NAMALWA (cell line): ENCODE measurements around the gene CPLX1.
A peak's percentile ranks its signal among the peaks of the same experiment; 100 is the strongest.
"Not testable (repeated sequence)": the region's sequence is repeated elsewhere in the genome, so short reads cannot be mapped to it uniquely, and the experiment has no call there.

Source experiments
- DNase-seq: peaks from one replicate; pipeline ENCODE4 v3.0.0-alpha.2; 2015; ENCODE audit warnings: low spot score

Gene CPLX1

DNA sequence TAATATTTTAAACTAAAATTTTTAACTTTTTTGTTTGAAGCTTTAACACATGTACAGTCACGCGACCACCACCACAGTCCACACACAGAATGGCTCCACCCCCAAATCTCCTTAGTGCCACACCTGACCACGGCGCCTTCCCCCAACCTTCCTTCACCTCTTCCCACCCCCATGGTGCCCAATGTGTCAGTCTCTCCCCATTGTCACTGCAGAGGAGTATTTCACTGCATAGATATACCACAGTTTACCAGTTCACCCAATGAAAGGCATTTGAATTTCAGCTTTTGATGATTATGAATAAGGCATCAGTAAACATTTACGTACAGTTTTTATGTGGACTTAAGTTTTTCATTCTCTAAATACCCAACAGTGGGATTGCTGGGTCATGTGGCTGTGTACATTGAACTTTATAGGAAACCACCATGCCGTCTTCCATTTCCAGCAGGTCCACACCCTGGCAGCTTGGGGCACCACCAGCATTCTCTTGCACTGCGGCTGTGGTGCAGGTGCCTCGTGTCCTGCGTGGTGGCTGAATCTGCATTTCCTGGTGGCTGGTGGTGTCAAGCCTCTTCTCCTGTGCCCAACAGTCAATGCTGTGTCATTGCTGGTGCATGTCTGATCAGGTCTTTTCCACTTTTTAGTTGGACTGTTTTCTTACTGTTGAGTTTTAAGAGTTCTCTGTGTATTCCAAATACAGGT is 49.0 kb downstream of the CPLX1 start:
- DNase-seq = no peak

DNA sequence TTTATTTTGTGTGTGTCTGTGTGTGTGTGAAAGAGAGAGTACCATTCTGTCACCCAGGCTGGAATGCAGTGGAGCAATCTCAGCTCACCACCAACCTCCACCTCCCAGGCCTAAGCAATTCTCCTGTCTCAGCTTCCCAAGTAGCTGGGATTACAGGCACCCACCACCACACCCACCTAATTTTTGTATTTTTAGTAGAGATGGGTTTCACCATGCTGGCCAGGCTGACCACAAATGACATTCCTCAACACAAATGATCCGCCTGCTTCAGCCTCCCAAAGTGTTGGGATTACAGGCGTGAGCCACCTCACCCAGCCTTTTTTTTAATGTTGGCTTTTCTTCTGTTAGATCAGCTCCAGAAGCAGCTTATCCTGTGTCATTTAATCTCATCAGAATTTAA is 50.4 kb downstream of the CPLX1 start:
- DNase-seq = not testable (repeated sequence)

DNA sequence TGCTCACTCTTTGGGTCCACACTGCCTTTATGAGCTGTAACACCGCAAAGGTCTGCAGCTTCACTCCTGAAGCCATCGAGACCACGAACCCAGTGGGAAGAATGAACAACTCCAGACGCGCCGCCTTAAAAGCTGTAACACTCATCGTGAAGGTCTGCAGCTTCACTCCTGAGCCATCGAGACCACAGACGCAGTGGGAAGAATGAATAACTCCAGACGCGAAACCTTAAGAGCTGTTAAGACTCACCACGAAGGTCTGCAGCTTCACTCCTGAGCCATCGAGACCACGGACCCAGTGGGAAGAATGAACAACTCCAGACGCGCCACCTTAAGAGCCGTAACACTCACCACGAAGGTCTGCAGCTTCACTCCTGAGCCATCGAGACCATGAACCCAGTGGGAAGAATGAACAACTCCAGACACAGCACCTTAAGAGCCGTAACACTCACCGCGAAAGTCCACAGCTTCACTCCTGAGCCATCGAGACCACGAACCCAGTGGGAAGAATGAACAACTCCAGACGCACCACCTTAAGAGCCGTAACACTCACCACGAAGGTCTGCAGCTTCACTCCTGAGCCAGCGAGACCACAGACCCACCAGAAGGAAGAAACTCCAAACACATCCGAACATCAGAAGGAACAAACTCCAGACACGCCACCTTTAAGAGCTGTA is 51.4 kb downstream of the CPLX1 start:
- DNase-seq = not testable (repeated sequence)

DNA sequence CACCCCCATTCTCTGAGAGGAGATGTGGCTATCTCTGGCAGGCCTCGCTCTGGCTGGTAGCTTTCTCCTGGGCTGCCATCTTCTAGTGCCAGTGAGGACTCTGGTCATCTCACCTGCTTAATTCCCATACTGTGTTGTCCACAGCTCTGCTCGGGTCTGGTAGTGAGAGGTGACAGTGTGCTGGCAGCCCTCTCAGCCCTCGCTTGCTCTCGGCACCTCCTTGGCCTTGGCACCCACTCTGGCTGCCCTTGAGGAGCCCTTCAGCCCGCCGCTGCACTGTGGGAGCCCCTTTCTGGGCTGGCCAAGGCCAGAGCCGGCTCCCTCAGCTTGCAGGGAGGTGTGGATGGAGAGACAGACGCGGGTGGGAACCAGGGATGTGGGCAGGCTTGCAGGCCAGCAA is 52.7 kb downstream of the CPLX1 start:
- DNase-seq = no peak

DNA sequence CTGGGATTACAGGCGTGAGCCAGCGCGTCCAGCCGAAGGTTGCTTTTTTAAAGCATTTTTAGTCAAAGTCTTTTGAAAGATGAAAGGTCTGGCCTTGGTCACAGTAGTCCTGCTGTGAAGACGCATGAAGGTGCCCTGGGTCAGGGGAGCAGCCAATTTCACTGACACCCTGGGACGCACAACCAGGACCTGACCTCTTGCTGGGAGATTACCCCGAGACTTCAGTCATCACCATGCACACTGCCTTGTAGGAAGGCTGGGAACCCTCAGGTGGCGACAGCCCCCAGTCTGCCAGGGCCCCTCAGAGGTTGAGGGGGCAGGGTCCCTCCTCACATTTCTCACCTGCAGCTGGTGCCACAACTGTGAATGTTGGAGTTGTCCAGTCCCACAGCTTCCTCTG is 53.2 kb downstream of the CPLX1 start:
- no peak for DNase-seq

DNA sequence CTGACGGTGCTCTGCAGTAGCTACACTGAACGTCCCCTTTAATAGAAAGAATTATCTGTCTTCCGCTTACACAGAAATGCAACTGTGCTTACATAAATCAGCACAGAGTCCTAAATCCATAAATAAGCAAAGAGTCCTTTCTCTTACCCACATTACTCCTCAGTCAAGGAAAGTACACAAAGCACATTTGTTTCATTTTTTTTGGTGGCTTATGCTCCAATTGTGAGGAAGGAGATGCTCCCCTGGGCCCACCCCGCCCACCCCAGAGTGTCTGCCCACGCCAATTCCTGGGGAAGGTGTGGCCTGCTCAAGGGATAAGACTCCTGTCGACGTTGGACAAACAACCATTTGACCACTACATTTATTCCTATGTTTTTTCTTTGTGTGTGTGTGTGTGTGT is 53.8 kb downstream of the CPLX1 start:
- DNase-seq = no peak

DNA sequence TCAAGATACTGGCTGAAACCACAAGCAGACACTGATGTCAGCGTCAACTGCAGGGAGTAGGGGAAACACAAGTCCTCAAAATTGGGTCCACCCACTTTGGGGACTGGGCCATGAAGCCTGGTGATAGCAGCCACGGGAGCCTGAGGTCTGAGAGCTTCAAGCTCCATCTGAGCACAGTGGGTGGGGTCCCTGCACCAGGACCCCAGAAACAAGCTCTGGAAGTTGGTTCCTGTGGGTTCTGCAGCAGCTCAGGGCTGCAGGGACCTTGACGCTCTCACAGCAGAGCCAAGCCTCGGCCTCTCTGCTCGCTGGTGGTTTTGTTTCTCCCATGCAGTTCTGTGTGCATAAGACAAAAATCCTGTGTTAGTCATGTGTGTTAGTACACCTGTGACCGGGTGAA is 54.5 kb downstream of the CPLX1 start:
- DNase-seq = no peak

DNA sequence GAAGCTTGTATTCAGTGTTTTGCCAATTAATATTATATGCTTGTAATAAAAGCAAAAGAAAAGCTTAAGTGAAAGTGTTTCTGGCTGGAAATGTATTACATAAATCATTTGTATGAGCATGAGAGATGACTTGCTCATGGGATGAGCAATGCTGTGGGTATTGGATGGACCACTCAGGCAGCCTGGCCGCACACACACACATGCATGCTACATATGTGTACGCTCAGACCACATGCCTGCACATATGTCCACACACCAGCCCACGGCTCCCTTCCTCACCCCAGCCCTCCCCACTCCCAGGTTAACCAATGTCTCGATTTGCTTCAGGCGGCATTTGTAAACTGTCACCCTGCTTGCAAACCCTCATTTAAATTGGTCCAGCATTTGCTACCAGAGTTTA is 55.9 kb downstream of the CPLX1 start:
- no peak for DNase-seq

DNA sequence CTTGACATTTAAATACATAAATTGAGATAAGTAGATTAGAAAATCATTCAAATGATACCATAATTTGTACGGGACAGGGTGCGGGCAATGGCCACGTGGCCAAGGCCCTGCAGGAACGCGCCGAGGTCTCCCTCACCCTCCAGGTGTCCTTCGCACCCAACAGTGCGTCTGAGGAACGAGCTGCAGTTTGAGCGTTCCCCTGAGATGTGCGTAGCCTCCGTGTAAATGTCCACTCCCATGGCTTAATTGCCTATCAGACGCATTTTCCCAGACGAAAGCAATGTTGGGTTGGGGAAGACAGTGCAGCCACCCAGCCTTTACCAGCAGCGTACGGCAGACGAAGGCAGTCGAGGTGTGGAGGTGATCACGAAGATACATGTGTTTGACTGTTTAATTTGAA is 56.4 kb downstream of the CPLX1 start:
- DNase-seq = no peak

DNA sequence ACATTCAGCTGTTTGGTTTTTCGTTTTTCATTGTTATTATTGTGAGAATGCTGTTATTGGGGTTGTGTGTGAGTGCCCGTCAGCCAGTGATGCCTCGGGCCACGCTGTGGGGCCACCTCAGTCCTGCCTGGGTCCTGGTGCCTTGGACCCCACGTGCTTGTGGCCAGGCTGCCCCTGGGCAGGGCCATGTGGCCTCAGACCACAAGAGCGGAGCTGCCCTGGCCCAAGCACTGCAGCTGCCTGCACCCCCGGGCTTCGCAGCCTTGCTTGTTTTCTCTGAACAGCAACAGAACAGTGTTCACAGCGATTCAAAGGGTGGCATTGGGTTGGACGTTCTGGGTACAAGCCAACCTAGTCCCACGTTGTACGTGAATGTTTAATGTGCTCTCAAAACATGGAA is 56.9 kb downstream of the CPLX1 start:
- no peak for DNase-seq

DNA sequence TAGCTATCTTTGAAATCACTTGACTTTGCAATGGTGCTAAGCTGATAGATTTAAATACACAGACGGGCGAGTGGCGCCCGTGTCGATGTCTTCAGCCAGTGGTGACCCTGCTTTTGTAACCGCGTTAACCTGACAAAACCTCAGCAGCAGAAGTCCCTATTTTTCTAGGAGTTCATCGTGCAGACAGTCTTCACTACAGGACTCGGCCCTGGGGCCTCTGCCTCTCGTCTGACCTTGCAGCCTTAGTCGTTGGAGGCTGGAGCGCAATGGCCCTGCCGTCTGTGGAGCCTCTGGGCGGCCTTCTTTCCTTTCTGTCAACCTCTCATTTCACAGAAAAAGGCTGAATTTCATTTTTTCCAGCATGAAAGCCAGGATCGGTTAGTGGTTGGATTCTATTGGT is 57.9 kb downstream of the CPLX1 start:
- DNase-seq = no peak

DNA sequence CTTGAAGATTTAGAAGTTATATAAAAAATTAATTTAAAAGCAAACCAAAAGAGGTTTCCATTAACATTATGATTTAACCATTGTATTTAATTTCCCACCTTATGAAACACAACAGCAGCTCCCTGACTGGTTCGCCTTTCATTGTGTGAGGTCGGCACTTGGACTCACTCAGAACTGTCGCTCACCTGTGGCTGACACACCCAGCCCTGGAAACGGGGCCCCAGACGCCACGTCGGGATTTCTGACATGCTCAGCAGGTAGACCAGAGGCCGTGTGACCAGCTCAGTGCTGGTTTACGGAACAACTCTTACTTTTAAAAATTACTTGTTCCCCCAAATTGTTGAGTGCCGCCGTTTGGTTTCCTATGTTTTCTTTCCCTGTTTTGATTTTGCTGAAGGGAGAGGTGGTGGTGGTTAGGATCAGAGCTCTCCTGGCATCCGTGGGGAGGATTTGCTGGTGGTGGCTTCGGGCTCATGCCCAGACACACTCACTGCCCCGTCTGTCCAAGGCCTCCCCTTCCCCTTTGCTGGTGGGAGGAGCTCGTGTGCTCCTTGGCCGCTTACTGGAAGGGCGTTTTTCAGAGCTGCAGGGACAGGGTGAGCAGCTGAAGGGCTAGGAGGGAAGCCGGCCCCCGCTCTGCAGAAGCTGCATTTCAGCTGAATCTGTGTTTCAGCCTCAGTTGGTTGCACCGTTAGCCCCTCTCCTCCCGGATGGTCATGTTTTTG is 59.2 kb downstream of the CPLX1 start:
- no peak for DNase-seq

DNA sequence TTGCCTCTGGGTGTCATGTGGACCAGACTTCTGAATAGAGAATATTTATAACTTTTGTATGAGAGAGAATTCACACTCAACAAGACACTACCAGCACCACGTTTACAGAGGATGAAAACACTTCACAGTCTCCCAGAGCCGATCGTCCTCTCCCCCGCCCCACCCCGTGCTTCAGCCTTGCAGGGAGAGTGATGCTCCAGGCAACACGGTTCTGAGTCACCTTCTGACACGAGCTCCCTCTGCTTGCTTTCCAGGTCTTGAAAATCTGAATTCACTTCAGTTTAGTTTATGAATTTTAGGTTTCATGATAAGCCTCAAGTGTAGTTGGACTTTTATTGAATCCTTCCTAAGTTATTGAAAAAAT is 59.8 kb downstream of the CPLX1 start:
- no peak for DNase-seq

DNA sequence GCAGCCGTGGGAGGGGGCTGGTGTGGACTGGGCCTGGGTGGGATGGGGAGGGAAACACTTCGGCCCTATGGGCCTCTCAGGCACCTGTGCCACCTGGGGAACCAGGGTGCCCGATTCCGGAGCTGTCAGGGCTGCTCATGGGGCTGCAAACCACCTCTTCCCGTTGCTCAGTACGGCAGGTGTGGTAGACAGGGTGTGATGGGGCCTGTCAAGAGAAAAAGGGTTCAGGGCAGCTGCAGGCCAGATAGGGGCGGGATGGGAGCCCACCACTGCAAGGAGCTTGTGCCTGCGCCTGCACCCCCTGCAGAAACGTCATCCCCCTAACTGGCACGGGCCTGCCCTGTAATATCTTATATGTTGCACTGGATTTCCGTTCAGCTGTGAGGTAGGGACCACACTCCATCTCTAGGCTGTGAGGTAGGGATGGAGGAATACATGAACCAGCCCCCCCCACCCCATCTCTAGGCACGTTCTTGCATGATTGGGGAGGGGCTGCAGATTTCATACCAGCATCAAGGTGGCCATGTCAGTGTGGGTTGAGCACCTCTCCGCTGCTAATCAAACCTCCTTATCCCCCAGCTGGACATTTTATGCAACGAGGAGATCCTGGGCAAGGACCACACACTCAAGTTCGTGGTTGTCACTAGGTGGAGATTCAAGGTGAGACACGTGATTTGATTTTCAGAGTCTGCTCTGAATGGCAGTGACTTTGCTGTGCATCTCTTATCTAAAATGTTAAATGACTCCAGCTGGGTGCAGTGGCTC is 61.3 kb downstream of the CPLX1 start:
- DNase-seq = no peak

DNA sequence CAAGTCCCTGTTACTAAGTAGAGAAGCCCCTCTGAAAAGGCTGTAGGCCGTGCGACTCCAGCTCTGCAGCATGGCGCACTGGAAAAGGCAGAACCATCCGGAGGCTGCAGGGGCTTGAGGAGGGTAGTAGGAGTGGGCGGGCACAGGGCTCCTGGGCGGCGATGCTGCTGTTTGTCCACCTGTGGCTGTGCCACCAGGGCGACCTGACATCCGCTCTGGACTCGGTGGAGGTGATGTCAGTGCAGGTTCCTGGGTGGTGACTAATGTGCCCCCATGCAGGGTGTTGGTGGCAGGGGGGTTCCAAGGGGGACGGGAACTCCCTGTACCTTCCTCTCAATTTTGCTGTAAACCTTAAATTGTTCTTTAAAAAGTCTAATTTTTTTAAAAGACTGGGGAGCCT is 62.0 kb downstream of the CPLX1 start:
- no peak for DNase-seq

DNA sequence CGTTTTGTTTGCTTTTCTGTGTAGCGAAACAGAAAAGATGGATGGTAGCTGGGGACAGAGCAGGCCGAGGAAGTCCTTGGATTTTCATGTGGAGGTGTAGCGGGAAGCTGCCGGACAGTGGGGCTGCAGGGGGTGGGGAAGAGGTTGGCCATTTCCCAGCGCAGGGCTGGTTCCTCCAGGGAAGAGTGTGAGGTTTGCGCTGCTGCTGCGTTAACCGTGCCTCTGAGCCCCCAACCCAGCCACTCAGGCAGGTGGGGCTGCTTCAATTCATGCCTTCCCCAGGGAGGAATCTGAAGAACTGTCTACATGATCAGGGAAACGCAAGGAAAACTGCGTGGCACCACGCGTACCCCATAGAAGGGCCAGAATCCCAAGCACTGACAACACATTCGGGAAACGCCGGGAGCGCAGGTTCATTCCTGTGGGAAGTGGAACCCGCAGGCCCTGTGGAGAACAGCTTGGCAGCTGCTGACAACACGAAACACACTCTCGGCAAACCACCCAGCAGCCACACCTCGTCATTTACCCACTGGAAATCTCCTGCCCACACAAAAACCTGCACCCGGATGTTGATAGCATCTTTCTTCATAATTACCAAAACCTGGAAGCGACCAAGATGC is 62.6 kb downstream of the CPLX1 start:
- DNase-seq = no peak

DNA sequence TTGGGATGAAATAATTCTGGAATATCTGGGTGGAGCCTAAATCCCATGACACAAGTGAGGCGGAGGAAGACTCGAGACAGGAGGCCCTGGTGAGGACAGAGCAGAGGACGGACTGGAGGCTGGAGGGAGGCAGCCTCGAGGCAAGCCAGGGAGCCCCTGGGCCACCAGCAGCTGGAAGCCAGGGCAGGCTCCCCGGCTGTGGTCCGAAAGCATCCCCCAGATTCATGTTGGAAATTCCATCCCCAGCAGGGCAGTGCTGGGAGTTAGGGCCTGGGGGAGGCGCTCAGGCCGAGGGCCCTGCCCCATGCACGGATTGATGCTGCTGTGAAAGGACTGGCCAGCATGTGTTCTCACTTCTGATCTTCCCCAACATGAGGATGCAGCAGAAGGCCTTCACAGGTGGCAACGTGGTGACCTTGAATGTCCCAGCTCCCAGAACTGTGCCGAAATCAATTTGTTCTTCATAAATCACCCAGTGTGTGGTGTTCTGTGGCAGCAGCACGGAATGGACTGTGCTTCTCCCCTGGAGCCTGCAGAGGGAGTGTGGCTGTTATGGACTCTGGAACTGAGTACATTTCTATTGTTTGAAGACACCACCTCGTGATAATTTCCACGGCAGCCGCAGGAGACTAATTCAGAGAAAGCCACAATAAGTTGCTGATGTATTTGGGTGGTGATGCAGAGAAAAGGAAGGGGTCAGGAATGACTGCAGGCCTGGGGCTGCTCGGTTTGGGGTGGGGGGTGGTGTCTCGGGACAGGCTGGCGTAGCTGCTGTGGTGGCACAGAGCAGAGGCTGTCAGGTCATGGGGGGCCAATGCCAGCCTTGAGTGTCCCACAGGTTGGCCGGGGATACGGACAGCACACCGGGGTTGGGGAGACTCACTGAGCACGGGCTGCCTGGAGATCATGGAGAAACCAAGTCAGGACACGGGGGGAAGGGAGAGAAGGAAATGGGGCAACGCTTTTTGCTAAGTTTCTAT is 63.4 kb downstream of the CPLX1 start:
- DNase-seq = peak; percentile 55

DNA sequence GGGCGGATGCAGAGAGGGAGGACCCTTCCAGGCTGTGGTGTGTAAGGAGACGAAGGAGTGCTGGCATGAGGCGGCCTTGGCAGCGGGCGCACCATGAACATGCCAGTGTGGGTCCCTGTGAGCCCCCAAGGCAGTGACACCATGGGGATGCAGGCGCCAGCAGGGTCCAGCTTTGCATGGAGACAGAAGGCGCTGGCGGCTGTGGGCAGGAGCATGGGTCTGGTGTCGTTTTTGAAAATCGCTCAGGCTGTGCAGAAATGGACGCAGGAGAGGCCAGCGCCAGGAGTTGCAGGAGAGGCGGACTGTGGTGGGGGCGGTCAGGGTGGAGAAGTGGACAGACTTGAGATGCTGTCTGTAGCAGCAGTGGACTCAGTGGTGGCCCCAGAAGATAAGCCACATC is 64.2 kb downstream of the CPLX1 start:
- DNase-seq = no peak

DNA sequence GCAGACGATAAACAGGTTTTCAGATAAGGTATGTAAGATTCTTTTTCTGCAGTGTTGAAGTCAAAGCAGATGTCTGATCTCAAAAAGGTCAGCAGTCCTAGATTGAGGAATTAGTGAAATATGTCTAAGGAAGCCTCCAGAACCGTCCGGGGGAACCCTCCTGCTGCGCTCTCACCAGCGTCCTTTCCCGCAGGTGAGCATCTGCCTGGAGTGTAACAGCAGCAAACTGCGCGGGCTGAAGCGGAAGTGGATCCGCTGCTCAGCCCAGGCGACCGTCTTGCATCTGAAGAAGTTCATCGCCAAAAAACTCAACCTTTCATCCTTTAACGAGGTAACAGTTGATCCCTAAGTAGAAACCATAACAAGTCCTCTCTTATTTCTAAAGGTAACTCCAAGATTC is 64.8 kb downstream of the CPLX1 start:
- no peak for DNase-seq

DNA sequence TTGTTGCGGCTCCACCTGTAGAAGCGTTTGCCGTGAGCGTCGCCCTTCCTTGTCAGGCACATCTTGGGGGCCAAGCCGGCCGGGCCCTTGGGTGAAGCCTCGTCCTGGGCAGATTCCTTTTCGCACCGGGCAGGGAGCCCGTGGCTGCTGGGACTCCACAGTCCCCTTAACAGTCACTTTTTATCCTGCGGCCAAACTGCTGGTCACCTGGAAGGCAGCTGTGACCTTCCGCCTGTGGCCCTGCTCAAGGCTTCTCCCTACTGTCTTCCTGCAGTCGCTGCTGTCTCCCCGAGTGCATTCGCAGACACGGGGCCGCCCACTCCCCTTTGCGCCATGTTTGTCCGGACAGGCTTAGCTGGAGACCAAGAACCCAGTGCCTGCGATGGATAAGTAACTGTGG is 65.3 kb downstream of the CPLX1 start:
- DNase-seq = no peak

DNA sequence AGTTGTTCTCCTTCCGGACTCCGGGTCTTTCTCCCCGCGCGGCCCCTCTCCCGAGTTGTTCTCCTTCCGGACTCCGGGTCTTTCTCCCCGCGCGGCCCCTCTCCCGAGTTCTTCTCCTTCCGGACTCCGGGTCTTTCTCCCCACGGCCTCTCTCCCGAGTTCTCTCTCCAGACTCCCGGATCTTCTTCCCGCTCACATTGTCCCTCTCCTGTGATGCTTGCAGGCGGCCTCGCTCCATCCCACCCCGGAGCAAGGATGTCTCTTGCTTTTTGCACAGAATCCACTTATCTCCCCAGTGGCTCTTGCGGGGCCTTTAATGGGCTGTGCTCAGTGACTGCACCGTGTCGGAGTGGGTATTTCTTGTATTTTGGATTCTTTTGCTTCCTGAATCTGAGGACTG is 66.1 kb downstream of the CPLX1 start:
- DNase-seq = not testable (repeated sequence)
